ENCODE results near the gene ETV6.
A peak's percentile ranks its signal among the peaks of the same experiment; 100 is the strongest.

The ETV6 gene

DNA sequence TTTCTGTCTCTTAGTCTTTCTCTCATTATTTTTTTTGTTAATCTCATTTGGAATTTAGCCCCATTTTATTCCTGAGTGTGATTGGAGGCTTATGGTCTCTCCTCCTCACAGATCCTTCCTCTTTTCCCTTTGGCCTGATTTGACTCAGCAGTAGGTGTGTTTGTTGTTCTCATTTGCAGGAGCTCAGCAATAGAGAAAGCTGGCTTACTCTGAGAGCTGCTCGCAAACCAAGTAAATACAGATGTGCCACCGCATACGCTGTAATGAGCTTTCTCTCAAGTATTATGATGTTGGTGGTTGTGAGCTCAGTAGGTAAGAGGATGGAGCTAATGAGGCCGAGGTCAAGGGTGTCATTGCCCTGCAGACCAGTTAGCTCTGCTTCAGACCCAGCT lies 206.5 kb downstream of the ETV6 start:
- H3K4me2 ChIP-seq (ENCODE audit: low read depth, low read length, poor library complexity, severe bottlenecking) = peak overlapping the region; percentile 3
- no peaks in the 10 kb centered on the region for H3K27me3 ChIP-seq (ENCODE audit: insufficient read depth, low read length, poor library complexity, severe bottlenecking)
- no peaks in the 10 kb centered on the region for H3F3A ChIP-seq (ENCODE audit: low read depth)
- no peak overlapping the region for H2AFZ ChIP-seq (ENCODE audit: low read length)
- H3K36me3 ChIP-seq (ENCODE audit: insufficient read depth, low read length) = peaks cover 68% of the 10 kb centered on the region; the same call in 1 of the 2 replicates
- H3K9ac ChIP-seq (ENCODE audit: low read depth, low read length, poor library complexity, severe bottlenecking) = peak overlapping the region; percentile 23
- H3K79me2 ChIP-seq (ENCODE audit: insufficient read depth, low read length) = peaks cover 7% of the 10 kb centered on the region; the same call in 1 of the 2 replicates
- H3K4me1 ChIP-seq (ENCODE audit: insufficient read depth, low read length, poor library complexity, severe bottlenecking) = peaks cover 10% of the 10 kb centered on the region
- no peaks in the 10 kb centered on the region for H4K20me1 ChIP-seq (ENCODE audit: insufficient read depth, low read length, poor library complexity, severe bottlenecking)
- H3K9me2 ChIP-seq (replicated peaks; ENCODE audit: low read depth, low read length) = no peaks in the 10 kb centered on the region
- H3K4me3 ChIP-seq (ENCODE audit: low read length, poor library complexity, severe bottlenecking) = no peak overlapping the region
- H3K9me3 ChIP-seq (ENCODE audit: insufficient read depth, low read depth, low read length) = no peaks in the 10 kb centered on the region
- TF ChIP-seq, protein P1, sequence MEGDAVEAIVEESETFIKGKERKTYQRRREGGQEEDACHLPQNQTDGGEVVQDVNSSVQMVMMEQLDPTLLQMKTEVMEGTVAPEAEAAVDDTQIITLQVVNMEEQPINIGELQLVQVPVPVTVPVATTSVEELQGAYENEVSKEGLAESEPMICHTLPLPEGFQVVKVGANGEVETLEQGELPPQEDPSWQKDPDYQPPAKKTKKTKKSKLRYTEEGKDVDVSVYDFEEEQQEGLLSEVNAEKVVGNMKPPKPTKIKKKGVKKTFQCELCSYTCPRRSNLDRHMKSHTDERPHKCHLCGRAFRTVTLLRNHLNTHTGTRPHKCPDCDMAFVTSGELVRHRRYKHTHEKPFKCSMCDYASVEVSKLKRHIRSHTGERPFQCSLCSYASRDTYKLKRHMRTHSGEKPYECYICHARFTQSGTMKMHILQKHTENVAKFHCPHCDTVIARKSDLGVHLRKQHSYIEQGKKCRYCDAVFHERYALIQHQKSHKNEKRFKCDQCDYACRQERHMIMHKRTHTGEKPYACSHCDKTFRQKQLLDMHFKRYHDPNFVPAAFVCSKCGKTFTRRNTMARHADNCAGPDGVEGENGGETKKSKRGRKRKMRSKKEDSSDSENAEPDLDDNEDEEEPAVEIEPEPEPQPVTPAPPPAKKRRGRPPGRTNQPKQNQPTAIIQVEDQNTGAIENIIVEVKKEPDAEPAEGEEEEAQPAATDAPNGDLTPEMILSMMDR (conservative IDR thresholded peaks at IDR 0.05; ENCODE audit: low read length) = no peak
- no peak for TF ChIP-seq EZH2phosphoT487 (IDR thresholded peaks at IDR 0.05; ENCODE audit: borderline replicate concordance)

DNA sequence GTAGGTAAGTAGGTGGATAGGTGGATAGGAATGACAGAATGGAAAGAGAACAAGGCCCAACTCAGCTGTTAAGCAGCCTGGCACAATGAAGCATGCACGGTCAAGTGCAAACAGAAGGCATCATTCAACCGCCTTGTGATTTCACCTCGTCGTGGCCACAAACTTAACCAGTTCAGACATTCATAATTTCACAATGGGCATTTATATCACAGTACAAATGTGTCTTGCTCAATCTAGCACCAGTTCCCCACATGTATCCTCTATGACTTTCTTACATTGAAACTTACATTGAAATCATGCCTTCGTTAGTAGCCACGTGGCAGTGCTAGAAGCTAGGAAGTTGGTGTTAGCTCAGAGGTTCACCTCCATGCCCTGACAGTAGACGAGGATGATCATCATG lies 207.5 kb downstream of the ETV6 start:
- no peaks in the 10 kb centered on the region for H3K27me3 ChIP-seq (ENCODE audit: insufficient read depth, low read length, poor library complexity, severe bottlenecking)
- H3K9me3 ChIP-seq (ENCODE audit: insufficient read depth, low read depth, low read length) = no peaks in the 10 kb centered on the region
- no peak for TF ChIP-seq EZH2phosphoT487 (IDR thresholded peaks at IDR 0.05; ENCODE audit: borderline replicate concordance)
- TF ChIP-seq, protein P1 (conservative IDR thresholded peaks at IDR 0.05; ENCODE audit: low read length) = no peak
- no peak overlapping the region for H3K4me2 ChIP-seq (ENCODE audit: low read depth, low read length, poor library complexity, severe bottlenecking)
- no peaks in the 10 kb centered on the region for H3K9me2 ChIP-seq (replicated peaks; ENCODE audit: low read depth, low read length)
- H3K36me3 ChIP-seq (ENCODE audit: insufficient read depth, low read length) = peaks cover 71% of the 10 kb centered on the region; the same call in 1 of the 2 replicates
- H3K4me3 ChIP-seq (ENCODE audit: low read length, poor library complexity, severe bottlenecking) = no peak overlapping the region
- no peak overlapping the region for H2AFZ ChIP-seq (ENCODE audit: low read length)
- peaks cover 19% of the 10 kb centered on the region for H3K4me1 ChIP-seq (ENCODE audit: insufficient read depth, low read length, poor library complexity, severe bottlenecking)
- no peak overlapping the region for H3K9ac ChIP-seq (ENCODE audit: low read depth, low read length, poor library complexity, severe bottlenecking)
- H3K79me2 ChIP-seq (ENCODE audit: insufficient read depth, low read length) = peaks cover 9% of the 10 kb centered on the region; the same call in 1 of the 2 replicates
- no peaks in the 10 kb centered on the region for H4K20me1 ChIP-seq (ENCODE audit: insufficient read depth, low read length, poor library complexity, severe bottlenecking)
- H3F3A ChIP-seq (ENCODE audit: low read depth) = no peaks in the 10 kb centered on the region

DNA sequence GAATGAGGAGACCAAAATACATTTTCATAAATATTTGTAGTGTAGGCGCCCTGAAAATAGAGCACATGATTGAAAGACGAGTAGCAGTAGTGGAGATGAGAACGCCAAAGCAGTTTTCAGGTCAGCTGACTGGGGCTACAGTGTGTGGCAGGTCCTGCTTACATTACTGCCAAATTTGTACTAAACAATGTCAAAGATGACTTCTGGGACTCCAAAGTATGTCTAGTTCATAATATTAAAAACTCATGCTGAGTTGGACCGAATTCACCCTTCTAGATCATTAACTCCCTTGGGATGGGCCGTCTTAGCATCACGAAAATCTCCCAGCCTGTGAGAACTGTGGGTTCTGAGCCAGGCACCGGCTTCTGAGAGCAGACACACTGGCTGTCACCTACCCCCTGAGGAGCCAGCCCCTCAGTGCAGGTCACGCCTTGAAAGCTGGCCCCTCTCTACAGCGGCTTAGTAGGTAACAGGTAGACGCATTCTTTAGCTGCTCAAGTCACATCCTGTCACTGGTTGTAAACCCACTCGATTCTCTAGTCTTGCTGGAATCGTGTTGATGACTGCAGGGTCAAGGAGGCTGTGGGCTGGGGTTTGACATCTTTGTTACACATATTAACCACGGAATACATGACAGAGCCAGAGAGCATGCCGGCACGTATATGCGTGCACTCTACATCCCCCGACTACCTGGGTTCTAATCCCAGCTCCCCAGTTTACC lies 210.4 kb downstream of the ETV6 start:
- H3K4me2 ChIP-seq (ENCODE audit: low read depth, low read length, poor library complexity, severe bottlenecking) = no peak overlapping the region
- H3K4me1 ChIP-seq (ENCODE audit: insufficient read depth, low read length, poor library complexity, severe bottlenecking) = peaks cover 19% of the 10 kb centered on the region
- H3F3A ChIP-seq (ENCODE audit: low read depth) = no peaks in the 10 kb centered on the region

More for the DNA sequence above, 210.4 kb downstream of the ETV6 start:
- Histone ChIP-seq H2AFZ (ENCODE audit: low read length) (no peak overlapping the region), H3K9me3 (ENCODE audit: insufficient read depth, low read depth, low read length) (no peaks in the 10 kb centered on the region), H3K36me3 (ENCODE audit: insufficient read depth, low read length) (peaks cover 72% of the 10 kb centered on the region; the same call in 1 of the 2 replicates), H3K9ac (ENCODE audit: low read depth, low read length, poor library complexity, severe bottlenecking) (no peak overlapping the region), H3K27me3 (ENCODE audit: insufficient read depth, low read length, poor library complexity, severe bottlenecking) (no peaks in the 10 kb centered on the region), H4K20me1 (ENCODE audit: insufficient read depth, low read length, poor library complexity, severe bottlenecking) (no peaks in the 10 kb centered on the region), H3K4me3 (ENCODE audit: low read length, poor library complexity, severe bottlenecking) (no peak overlapping the region), H3K9me2 (replicated peaks; ENCODE audit: low read depth, low read length) (no peaks in the 10 kb centered on the region), H3K79me2 (ENCODE audit: insufficient read depth, low read length) (peaks cover 6% of the 10 kb centered on the region; the same call in 1 of the 2 replicates)
- TF ChIP-seq, protein P1 (conservative IDR thresholded peaks at IDR 0.05; ENCODE audit: low read length) = no peak
- TF ChIP-seq EZH2phosphoT487 (IDR thresholded peaks at IDR 0.05; ENCODE audit: borderline replicate concordance) = no peak
